Motor neuron (in vitro differentiated cells): ENCODE results near the gene CORO2A. TPM values are rescaled to one million over a fixed set of nuclear protein-coding genes. Genes with fewer than 3 reads are reported as not detected.

Experiments
- ATAC-seq, 8 experiments: fragments of 200-7000 bp; cut with Tn5 transposase; replicated peaks in 6 of 8; 2 replicates each; pipeline ENCODE4 v1.8.0; 2021; ENCODE audit warnings: mild to moderate bottlenecking in 8 of 8, moderate library complexity in 8 of 8
- H3K27ac ChIP-seq, 2 donors: fragments of 250-450 bp; sonication (Bioruptor Pico); 2 replicates each; pipeline ENCODE4 v1.9.0; 2021; ENCODE audit warnings: antibody characterized with exemption in 2 of 2, mild to moderate bottlenecking in 2 of 2, moderate library complexity in 1 of 2
- H3K4me1 ChIP-seq, 2 donors: fragments of 250-450 bp; sonication (Bioruptor Pico); replicated peaks in 1 of 2; 2 replicates each; pipeline ENCODE4 v1.6.1; 2021; ENCODE audit warnings: antibody characterized with exemption in 2 of 2, mild to moderate bottlenecking in 2 of 2, moderate library complexity in 1 of 2
- H3K4me3 ChIP-seq, 5 donors: fragments of 250-450 bp; sonication (Bioruptor Pico); 2 replicates each; pipeline ENCODE4 v1.9.0; 2021; ENCODE audit warnings: antibody characterized with exemption in 5 of 5, mild to moderate bottlenecking in 5 of 5, moderate library complexity in 4 of 5
- WGBS, 10 experiments: fragments of 450-650 bp; shearing (Covaris generic); methylation state at CpG; one replicate each; pipeline ENCODE4 v1.0.0; 2022; 5-methylcytosine and 5-hydroxymethylcytosine counted together
- in situ Hi-C, 9 experiments: fragments of 400-800 bp; cut with MboI; loops; one replicate each; pipeline ENCODE4 v1.15.0; 2021; ENCODE audit warnings: low sequenced_read_pairs in 9 of 9, low pct_unique_long_range_greater_than_20kb in 2 of 9; ENCODE audit not compliant: unreplicated experiment in 9 of 9
- total RNA-seq, 8 experiments: library from RNA; unstranded; fragments of 300-600 nt; gene quantifications; 2 replicates each; pipeline versions ENCODE4 v1.2.3 to v1.2.4, GENCODE V29; 2022

CORO2A gene
- total RNA-seq, 8 experiments from 2014 or later = 0.87 to 3.4 (median 2.0) TPM

DNA sequence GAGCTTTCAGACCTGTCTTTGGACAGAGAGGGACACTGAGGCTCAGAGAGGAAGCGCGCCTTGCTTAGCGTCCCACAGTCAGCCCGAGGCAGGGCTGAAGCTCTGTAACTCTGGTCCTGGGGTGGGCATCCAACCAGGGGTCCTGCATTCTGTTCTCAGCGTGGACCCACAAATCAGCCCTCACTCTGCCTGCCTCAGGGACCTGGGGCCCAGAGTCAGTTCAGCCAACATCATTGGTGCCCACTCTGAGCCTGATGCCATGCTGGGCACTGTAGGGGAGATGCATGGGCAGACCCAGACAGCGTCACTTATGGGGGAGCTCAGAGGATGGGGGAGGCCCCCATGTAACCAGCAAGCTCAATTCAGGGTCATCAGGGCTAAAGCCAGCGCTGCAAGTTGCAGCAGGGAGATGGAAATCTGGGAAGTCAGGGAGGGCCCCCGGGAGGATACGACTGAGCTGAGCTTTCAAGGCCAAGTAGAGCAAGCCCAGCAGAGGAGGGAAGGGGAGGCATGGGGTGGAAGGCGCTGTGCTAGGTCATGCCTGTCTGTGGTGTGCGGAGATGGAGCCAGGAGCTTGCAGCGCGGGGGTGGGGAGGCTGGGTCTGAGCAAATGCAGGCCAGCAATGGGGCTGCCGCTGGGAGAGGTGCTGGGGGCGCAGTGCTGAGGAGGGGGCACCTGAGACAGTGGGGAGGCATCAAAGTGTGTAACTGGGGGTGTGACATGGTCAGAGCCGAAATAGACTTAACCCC, 21.1 kb downstream of the CORO2A start:
- ATAC-seq = peak in 5 of 8 experiments; percentile 26 to 71 (median 54)
- 20 to 100% (median 77%) methylated on average over 1 to 4 of the region's 16 CpGs; no CpG with 5 or more reads in 7 of the 10 experiments for WGBS, 10 experiments
- in situ Hi-C loops = no loop called here
- H3K27ac ChIP-seq = peak overlapping the region in 1 of 2 donors; percentile 5
- no peak overlapping the region for H3K4me3 ChIP-seq
- H3K4me1 ChIP-seq = peaks cover 17 to 19% of the 10 kb centered on the region in 2 donors

DNA sequence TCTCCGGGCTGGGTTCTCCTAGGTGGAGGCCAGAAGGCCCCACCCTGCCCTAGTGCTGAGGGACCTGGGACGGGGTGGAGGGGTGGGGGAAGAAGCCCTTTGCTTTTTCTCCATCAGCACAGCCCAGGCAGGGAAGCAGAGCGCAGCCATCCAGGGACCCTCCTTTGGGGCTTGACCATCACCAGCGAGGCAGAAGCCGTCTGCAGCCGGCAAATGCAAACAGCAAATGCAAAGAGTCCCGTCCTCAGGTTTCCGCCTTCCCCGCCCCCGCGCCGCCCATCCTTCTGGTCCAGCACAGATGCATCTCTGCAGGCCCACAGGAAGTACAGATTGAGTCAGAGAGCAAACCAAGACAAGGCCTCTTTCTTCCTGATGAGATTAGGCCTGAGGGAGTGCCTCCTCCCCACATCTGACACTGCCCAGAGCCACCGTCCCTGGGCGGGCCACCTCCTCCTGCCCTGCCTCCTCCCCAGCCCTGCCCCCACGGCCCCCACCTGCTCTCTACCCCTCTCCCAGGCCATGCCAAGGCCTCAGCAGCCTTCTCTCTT, 23.4 kb downstream of the CORO2A start:
- in situ Hi-C loops = no loop called here

DNA sequence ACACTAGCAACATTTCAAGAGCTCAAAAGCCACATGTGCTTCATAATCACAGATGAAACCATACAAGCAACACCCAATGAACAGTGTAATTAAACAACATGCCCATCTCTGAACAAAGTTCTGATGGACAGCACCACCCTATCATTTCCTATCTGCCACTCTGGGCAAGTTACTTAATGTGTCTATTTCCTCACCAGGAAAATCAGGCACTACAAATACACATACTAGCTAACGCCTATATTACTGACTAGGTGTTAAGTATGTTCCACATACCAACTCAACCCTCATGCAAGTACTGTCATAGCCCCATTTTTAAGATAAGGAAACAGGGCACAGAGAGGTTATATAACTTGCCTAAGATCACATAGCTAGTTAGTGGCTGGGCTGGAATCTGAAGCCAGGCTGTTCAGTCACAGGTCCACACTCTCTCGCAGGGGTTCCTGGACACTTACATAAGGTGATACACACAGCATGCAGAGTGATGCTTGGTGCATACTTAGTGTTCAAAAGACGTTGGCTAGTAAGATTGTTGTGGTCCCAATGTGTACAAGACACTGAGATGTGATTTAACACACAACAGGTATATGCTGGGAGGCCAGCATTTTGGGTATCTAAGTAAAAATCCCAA, 24.2 kb downstream of the CORO2A start:
- H3K27ac ChIP-seq = no peak overlapping the region
- WGBS, 10 experiments = 0 to 90% (median 80%) methylated on average over 1 to 3 of the region's 3 CpGs; no CpG with 5 or more reads in 3 of the 10 experiments
- peaks cover 20 to 23% of the 10 kb centered on the region in 2 donors for H3K4me1 ChIP-seq
- ATAC-seq = no peak
- in situ Hi-C loops = no loop called here
- no peak overlapping the region for H3K4me3 ChIP-seq

More for the DNA sequence above, 23.4 kb downstream of the CORO2A start:
- peak; percentile 84 to 96 (median 90) for ATAC-seq
- WGBS, 10 experiments = 0 to 80% (median 0%) methylated on average over 1 of the region's 15 CpGs; no CpG with 5 or more reads in 7 of the 10 experiments
- H3K4me1 ChIP-seq = peaks cover 20 to 23% of the 10 kb centered on the region in 2 donors
- peak overlapping the region; percentile 21 to 48 for H3K27ac ChIP-seq
- H3K4me3 ChIP-seq = no peak overlapping the region

DNA sequence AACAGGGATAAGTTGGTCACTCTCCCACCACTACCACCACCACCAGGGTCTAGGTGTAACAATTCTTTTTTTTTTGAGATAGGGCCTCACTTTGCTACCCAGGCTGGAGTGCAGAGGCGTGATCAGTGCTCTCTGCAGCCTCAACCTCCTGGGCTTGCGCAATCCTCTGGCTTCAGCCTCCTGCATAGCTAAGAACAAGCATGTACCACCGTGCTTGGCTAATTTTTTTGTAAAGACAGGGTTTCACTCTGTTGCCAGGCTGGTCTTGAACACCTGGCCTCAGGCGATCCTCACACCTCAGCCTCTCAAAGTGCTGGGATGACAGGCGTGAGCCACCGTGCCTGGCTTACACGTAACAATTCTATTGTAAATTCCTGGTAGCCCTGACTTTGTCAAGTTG, 27.5 kb downstream of the CORO2A start:
- peaks cover 15 to 20% of the 10 kb centered on the region in 2 donors for H3K4me1 ChIP-seq
- in situ Hi-C loops = no loop called here
- H3K27ac ChIP-seq = no peak overlapping the region
- whole genome bisulfite sequencing, 10 experiments = 20 to 96% (median 74%) methylated on average over 1 to 5 of the region's 7 CpGs; no CpG with 5 or more reads in 4 of the 10 experiments
- ATAC-seq = no peak
- H3K4me3 ChIP-seq = no peak overlapping the region

DNA sequence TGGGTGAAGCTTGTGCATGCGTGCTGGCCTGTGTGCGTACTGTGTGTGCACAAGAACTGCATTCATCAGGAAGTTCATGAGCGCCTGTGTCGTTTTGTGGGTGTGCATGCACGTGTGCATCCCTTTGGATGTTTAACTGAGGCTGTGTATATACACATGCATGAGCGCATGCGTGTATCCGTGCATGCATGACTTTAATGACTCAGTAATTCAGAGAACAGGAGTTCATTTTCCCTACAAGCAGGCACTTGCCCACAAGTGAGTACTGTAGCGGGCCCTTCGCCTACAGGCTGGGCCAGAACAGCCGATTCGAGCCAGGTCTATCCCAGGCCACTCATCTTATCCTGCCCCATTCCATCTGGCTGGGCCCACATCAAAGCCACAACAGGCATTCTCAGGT, 29.8 kb downstream of the CORO2A start:
- Histone ChIP-seq H3K4me3 (no peak overlapping the region), H3K4me1 (peaks cover 3 to 7% of the 10 kb centered on the region in 2 donors), H3K27ac (no peak overlapping the region)
- in situ Hi-C loops = no loop called here
- ATAC-seq = peak in 2 of 8 experiments; percentile 34 to 45
- WGBS, 10 experiments = 38 to 100% (median 82%) methylated on average over 2 to 11 of the region's 12 CpGs; no CpG with 5 or more reads in 2 of the 10 experiments

DNA sequence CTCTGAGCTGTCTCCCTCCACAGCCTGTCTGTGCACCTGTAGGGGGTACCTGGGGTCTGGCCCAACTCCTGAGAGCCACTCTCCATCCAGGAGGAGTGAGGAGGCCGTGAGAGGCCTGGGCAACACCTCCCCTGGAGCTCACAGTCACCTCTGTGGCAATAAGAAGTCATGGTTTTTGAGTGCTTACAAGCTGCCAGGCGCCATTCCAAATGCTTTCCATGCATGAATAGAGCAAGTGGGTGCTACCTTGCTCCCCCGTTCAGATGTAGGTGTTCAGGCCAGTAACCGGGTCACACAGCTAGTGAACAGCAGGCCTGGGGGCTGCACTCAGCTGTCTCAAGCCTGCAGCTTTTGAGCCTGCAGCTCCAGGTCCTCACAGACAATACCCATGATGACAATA, 30.6 kb downstream of the CORO2A start:
- Histone ChIP-seq H3K27ac (no peak overlapping the region), H3K4me3 (no peak overlapping the region), H3K4me1 (peaks cover 3 to 7% of the 10 kb centered on the region in 2 donors)
- 11 to 100% (median 82%) methylated on average over 1 to 2 of the region's 4 CpGs; no CpG with 5 or more reads in 3 of the 10 experiments for WGBS, 10 experiments
- no peak for ATAC-seq
- in situ Hi-C loops = no loop called here

DNA sequence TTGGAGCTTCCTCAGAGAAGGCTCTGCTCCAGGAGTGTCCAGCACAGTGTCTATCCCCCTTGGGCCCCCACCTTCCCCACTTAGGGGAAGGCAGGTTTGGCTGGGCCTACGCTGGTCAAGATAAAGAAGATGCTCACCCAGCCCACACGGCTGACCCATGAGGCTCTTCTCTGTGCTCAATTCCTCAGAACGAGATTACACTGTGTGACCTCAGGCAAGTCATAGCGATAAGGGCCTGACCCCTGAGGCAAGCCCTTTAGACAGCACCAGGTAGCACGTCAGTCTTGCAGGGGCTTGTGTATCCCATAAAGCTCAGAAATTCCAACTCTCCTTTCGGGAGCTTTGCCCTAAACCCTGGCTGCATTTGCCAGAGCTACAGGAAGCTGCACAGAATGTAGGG, 32.6 kb downstream of the CORO2A start:
- WGBS, 10 experiments = 17 to 93% (median 60%) methylated on average over 1 to 4 of the region's 6 CpGs; no CpG with 5 or more reads in 3 of the 10 experiments
- in situ Hi-C loops = no loop called here

DNA sequence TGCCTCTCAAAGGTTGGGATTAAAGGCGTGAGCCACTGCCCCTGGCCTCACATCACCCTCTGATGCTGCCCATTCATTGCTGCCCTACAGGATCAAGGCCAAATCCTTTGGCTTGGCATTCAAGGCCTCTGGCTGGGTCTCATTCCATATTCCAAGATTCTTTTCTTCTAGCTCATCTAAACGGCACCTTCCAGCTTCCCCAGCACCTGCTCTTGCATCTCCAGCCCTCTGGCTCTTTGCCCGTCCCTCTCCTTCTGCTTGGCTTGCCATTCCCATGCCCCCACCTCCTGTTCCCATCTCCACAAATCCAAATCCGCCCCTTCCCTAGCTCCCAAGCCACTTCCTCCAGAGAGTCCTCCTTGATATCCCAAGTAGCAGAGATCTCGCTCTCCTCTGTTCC, 33.1 kb downstream of the CORO2A start:
- no peak for ATAC-seq
- 20 to 100% (median 80%) methylated on average over 1 to 5 of the region's 5 CpGs; no CpG with 5 or more reads in 3 of the 10 experiments for WGBS, 10 experiments
- Histone ChIP-seq H3K4me1 (no peaks in the 10 kb centered on the region), H3K4me3 (no peak overlapping the region), H3K27ac (no peak overlapping the region)
- in situ Hi-C loops = no loop called here

More for the DNA sequence above, 32.6 kb downstream of the CORO2A start:
- ATAC-seq = no peak
- no peak overlapping the region for H3K27ac ChIP-seq
- no peak overlapping the region for H3K4me3 ChIP-seq
- no peaks in the 10 kb centered on the region for H3K4me1 ChIP-seq

DNA sequence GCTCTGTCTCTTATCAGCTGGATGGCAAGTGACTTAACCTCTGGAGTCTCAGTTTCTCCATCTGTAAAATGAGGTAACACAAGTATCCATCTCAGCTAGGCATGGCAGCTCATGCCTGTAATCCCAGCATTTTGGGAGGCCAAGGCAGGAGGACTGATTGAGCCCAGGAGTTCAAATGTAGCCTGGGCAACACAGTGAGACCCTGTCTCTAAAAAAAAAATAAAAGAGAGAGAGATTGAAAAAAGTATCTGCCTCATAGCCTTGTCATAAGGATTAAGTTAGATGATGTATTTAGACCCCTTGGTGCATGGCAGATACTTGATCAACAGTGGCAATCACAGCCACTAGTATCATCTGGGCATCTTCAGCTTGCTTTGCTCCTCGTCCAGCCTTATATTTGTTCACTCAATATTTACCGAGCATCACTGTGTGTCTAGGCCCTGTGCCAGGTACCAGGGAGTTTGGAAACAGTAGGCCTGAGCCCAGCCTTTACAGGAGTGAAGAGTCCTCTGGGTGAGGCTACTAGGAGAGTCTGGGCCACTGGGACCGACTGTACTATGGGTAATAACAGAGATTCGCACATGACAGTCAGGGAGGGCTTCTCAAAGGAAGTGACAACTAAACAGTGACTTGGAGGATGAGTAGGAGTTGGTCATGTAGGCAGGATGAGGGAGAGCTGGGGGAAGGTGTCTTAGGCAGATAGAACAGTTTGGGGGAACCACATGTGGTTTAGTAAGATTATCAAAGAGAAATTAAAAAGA, 34.2 kb downstream of the CORO2A start:
- Histone ChIP-seq H3K4me3 (no peak overlapping the region), H3K27ac (no peak overlapping the region), H3K4me1 (no peaks in the 10 kb centered on the region)
- in situ Hi-C loops = no loop called here
- ATAC-seq = peak in 2 of 8 experiments; percentile 19 to 97
- 20 to 86% (median 60%) methylated on average over 1 to 4 of the region's 4 CpGs; no CpG with 5 or more reads in 1 of the 10 experiments for WGBS, 10 experiments

DNA sequence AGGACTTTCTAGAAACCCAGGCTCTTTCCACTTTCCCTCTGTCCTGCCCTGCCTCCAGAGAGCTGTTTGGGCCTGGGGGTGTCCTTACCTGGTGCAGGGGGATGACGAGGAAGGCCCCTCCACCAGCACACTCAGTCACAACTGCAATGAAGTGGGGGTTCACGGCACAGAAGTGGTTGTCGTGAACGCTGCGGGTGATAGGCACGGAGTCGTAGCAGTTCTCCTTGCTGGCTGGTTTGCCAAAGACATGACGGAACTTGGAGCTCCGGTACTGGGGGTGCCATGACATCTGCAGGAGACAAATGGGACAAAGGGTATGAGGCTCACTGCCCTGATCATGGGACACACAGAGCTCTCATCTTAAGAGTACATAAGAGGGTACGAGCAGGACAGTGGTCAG, 35.1 kb downstream of the CORO2A start:
- in situ Hi-C loops = no loop called here
- WGBS, 10 experiments = 43 to 100% (median 93%) methylated on average over 1 to 10 of the region's 10 CpGs; no CpG with 5 or more reads in 4 of the 10 experiments
- no peak for ATAC-seq
- no peak overlapping the region for H3K27ac ChIP-seq
- no peaks in the 10 kb centered on the region for H3K4me1 ChIP-seq
- no peak overlapping the region for H3K4me3 ChIP-seq

DNA sequence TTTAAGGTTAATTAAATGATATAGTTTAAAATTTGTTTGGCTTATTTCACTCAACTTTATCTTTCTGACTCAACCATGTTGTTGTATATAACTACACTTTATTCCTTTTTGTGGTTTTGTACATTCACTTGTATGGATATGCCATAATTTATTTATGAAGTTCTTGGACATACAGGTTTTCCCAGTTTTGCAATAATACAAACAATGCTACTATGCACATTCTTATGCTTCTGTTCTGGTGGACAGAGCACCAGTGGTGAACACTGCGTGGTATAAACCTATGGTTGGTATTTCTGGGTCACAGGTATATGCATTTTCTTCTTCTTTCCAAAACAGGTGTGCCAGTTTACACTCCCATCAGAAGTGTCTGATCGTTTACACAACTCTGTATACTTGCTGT, 37.8 kb downstream of the CORO2A start:
- Histone ChIP-seq H3K4me1 (no peaks in the 10 kb centered on the region), H3K27ac (no peak overlapping the region), H3K4me3 (no peak overlapping the region)
- ATAC-seq = no peak
- 14 to 100% (median 84%) methylated on average over 1 to 2 of the region's 2 CpGs; no CpG with 5 or more reads in 2 of the 10 experiments for WGBS, 10 experiments
- in situ Hi-C loops = no loop called here

DNA sequence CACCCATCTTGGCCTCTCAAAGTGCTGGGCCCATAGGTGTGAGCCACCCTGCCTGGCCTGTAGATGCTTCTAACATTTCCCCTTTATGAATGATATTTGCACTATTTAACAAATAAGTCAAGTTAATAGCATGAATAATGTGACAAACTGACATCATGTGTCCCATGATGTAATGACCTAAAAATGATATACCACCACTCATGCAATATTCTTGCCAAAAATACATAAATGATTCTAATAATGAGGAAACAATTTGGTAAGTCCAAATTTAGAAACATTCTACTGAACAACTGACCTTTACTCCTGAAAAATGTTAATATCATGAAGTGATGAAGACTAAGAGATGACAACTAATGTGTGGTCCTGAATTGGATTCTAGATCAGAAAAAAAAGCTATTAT, 39.9 kb downstream of the CORO2A start:
- Histone ChIP-seq H3K27ac (no peak overlapping the region), H3K4me1 (no peaks in the 10 kb centered on the region), H3K4me3 (no peak overlapping the region)
- in situ Hi-C loops = no loop called here
- no peak for ATAC-seq

DNA sequence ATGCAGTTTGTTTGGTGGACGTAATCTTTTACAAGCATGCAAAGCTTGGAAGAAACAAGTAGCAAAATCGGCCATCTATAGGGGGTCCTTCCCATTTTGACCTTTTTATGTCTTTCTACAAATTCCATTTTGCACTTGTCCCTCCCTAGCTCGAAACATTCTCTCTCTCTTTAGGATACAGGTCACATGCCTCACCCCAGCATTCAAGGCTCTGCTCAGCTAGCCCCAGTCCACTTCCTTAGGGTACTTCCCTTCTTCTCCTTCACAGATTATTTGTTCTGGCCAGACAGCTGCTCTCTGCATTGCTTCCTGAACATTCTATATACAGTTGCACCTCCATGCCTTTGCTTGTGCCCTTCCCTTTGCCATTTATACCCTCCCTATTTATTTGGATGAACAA, 41.7 kb downstream of the CORO2A start:
- ATAC-seq = no peak
- no peak overlapping the region for H3K27ac ChIP-seq
- 23 to 100% (median 67%) methylated on average over 1 to 3 of the region's 3 CpGs; no CpG with 5 or more reads in 1 of the 10 experiments for WGBS, 10 experiments
- in situ Hi-C loops = no loop called here
- no peak overlapping the region for H3K4me3 ChIP-seq
- peaks cover 6 to 9% of the 10 kb centered on the region in 2 donors for H3K4me1 ChIP-seq
